Breast epithelium (tissue), 4 donors: ENCODE measurements around the gene OR51I2. TPM values are rescaled to one million over a fixed set of nuclear protein-coding genes. Genes with fewer than 3 reads are reported as not detected.

ENCODE experiments used
- DNase-seq, 2 donors: peaks; one replicate each; pipeline ENCODE4 v3.0.0-alpha.2; 2019; ENCODE audit warnings: low spot score in 2 of 2
- H3K27ac ChIP-seq, 2 donors: fragments of 200-600 bp; sonication (generic) in 1 of 2; one replicate each; pipeline ENCODE4 v1.5.1; 2016 to 2019; ENCODE audit warnings: mild to moderate bottlenecking in 1 of 2
- H3K27me3 ChIP-seq, 2 donors: fragments of 200-600 bp; sonication (generic) in 1 of 2; one replicate each; pipeline versions ENCODE4 v1.5.1 to v1.6.0; 2017 to 2019; ENCODE audit warnings: control low read depth in 1 of 2, mild to moderate bottlenecking in 1 of 2
- H3K36me3 ChIP-seq: fragments of 200-600 bp; one replicate; pipeline ENCODE4 v1.5.1; 2019
- H3K4me1 ChIP-seq, 2 donors: fragments of 200-600 bp; sonication (generic); one replicate each; pipeline ENCODE4 v1.5.1; 2016 to 2019; ENCODE audit warnings: control low read depth in 1 of 2
- H3K4me3 ChIP-seq, 3 donors: fragments of 200-600 bp; sonication (generic); 1 replicate in 2 of 3; 2 replicates in 1 of 3; pipeline ENCODE4 v1.5.1; 2016 to 2019; ENCODE audit warnings: mild to moderate bottlenecking in 3 of 3, moderate library complexity in 2 of 3
- H3K9me3 ChIP-seq, 2 donors: fragments of 200-600 bp; sonication (generic) in 1 of 2; one replicate each; pipeline ENCODE4 v1.5.1; 2016 to 2019; ENCODE audit warnings: control low read depth in 1 of 2
- CTCF ChIP-seq, 3 donors: fragments of 450-650 bp; IDR thresholded peaks; one replicate each; pipeline ENCODE4 v1.5.1; 2016 to 2017; ENCODE audit warnings: antibody characterized with exemption in 3 of 3, mild to moderate bottlenecking in 3 of 3, moderate library complexity in 3 of 3
- POLR2A ChIP-seq: fragments of 450-650 bp; IDR thresholded peaks from one replicate; pipeline ENCODE4 v1.6.1; 2016; ENCODE audit warnings: antibody characterized with exemption, mild to moderate bottlenecking, moderate library complexity
- POLR2AphosphoS5 ChIP-seq, 3 donors: sonication (generic); formaldehyde crosslinking; IDR thresholded peaks; one replicate each; pipeline ENCODE4 v1.6.1; 2017; ENCODE audit warnings: antibody characterized with exemption in 3 of 3
- intact Hi-C: fragments of 100-400 bp; cut with DNase I; formaldehyde crosslinking; loops from one replicate; pipeline ENCODE4 v1.15.1; 2023; ENCODE audit warnings: low total_unique reads
- total RNA-seq, 3 donors: library from RNA; depleted of rRNA; stranded (reverse); fragments of >200 nt; gene quantifications; one replicate each; pipeline ENCODE4 v1.1.0, GENCODE V29; 2016

Gene OR51I2
- total RNA-seq, 3 donors from 2014 or later: not detected

- DNase-seq: no peak
These were observed 7.7 kb upstream of the OR51I2 start, which contains the start of gene OR51I1 for GRCh38 chr11:5441414-5441813. TSS of gene OR51I1 (minus strand) at chr11:5441514. CDS start at chr11:5441514, 0 bp downstream.

GRCh38 chr11:5443835-5444393 is 5.2 kb upstream of the OR51I2 start:
- Histone ChIP-seq H3K4me1 (no peaks in the 10 kb centered on the region), H3K27ac (no peak overlapping the region), H3K27me3 (no peaks in the 10 kb centered on the region), H3K4me3 (no peak overlapping the region), H3K36me3 (no peaks in the 10 kb centered on the region), H3K9me3 (no peaks in the 10 kb centered on the region)
- no peak for DNase-seq
- TF ChIP-seq POLR2AphosphoS5 (IDR thresholded peaks at IDR 0.05): no peak
- no peak for TF ChIP-seq CTCF (IDR thresholded peaks at IDR 0.05)
- TF ChIP-seq POLR2A: no peak
- intact Hi-C loops: no loop called here

More at GRCh38 chr11:5441414-5441813, 7.7 kb upstream of the OR51I2 start, which contains the start of gene OR51I1:
- Histone ChIP-seq H3K4me1 (no peaks in the 10 kb centered on the region), H3K4me3 (no peak within 1 kb of the TSS), H3K27me3 (no peaks in the 10 kb centered on the region), H3K36me3 (no peaks in the 10 kb centered on the region), H3K9me3 (no peaks in the 10 kb centered on the region), H3K27ac (no peak within 1 kb of the TSS)
- TF ChIP-seq CTCF (IDR thresholded peaks at IDR 0.05) (no peak), POLR2AphosphoS5 (IDR thresholded peaks at IDR 0.05) (no peak), POLR2A (no peak)
- intact Hi-C loops: no loop called here

- no peaks in the 10 kb centered on the region for H3K27me3 ChIP-seq
- no peaks in the 10 kb centered on the region for H3K36me3 ChIP-seq
- DNase-seq: no peak
- no peaks in the 10 kb centered on the region for H3K9me3 ChIP-seq
- no peak for TF ChIP-seq POLR2AphosphoS5 (IDR thresholded peaks at IDR 0.05)
- no peak for TF ChIP-seq POLR2A
- no peak for TF ChIP-seq CTCF (IDR thresholded peaks at IDR 0.05)
- H3K4me1 ChIP-seq: no peaks in the 10 kb centered on the region
- no peak overlapping the region for H3K27ac ChIP-seq
- intact Hi-C loops: no loop called here
- no peak overlapping the region for H3K4me3 ChIP-seq
These were observed 309 bp downstream of the OR51I2 start for GRCh38 chr11:5449432-5449831.

GRCh38 chr11:5460983-5461621 is 12.0 kb downstream of the OR51I2 start:
- intact Hi-C loops: loop anchor here (5.0 kb wide), 1 partner anchor 251 kb away; no protein-coding TSS in a partner anchor
- Histone ChIP-seq H3K36me3 (no peaks in the 10 kb centered on the region), H3K4me1 (no peaks in the 10 kb centered on the region), H3K27ac (no peak overlapping the region), H3K9me3 (no peaks in the 10 kb centered on the region), H3K4me3 (no peak overlapping the region), H3K27me3 (no peaks in the 10 kb centered on the region)
- TF ChIP-seq CTCF (IDR thresholded peaks at IDR 0.05) (no peak), POLR2A (no peak), POLR2AphosphoS5 (IDR thresholded peaks at IDR 0.05) (no peak)
- no peak for DNase-seq

GRCh38 chr11:5467527-5467926 is 18.4 kb downstream of the OR51I2 start:
- intact Hi-C loops: no loop called here
- H3K9me3 ChIP-seq: no peaks in the 10 kb centered on the region
- H3K4me3 ChIP-seq: no peak overlapping the region
- H3K27me3 ChIP-seq: no peaks in the 10 kb centered on the region
- no peak overlapping the region for H3K27ac ChIP-seq
- no peaks in the 10 kb centered on the region for H3K36me3 ChIP-seq
- no peaks in the 10 kb centered on the region for H3K4me1 ChIP-seq
- TF ChIP-seq POLR2AphosphoS5 (IDR thresholded peaks at IDR 0.05) (no peak), CTCF (IDR thresholded peaks at IDR 0.05) (no peak), POLR2A (no peak)
- no peak for DNase-seq
